CD4-positive, alpha-beta T cell treated with Interleukin-4 for 4 hours (primary cell): ENCODE data around the gene XPOT.

Source experiments
- DNase-seq: peaks from one replicate; pipeline ENCODE4 v3.0.0-alpha.2; 2020

The XPOT gene

DNA sequence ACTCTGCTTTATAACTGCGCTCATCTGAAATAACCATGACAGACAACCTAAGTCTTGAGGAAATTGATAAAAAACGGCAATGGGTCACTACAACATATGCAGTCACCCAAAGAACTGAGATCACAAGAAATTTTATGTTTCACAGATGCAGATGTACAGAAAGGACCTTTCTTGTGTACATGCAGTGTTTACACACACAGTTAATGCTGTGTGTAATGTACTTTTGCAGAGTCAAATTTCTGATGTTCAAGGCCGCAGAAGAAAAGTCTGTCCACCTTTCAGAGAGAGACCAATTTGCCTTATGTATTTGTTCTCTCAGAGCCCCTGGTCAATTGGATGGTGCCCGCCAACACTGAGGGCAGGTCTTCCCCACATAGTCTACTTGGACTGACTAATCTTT is 24.8 kb downstream of the XPOT start:
- DNase-seq: no peak

DNA sequence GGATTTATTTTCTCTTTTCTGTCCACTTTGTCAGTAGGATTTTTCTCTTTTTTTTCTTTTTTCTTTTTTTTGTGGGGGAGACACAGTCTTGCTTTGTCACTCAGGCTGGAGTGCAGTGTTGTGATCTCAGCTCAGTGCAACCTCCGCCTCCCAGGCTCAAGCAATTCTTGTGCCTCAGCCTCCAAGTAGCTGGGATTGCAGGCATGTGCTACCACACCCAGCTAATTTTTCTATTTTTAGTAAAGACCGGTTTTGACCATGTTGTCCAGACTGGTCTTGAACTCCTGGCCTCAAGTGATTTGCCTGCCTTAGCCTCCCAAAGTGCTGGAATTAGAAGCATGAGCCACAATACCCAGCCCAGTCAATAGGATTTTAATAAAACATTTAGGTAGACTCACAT is 26.7 kb downstream of the XPOT start:
- DNase-seq: no peak

DNA sequence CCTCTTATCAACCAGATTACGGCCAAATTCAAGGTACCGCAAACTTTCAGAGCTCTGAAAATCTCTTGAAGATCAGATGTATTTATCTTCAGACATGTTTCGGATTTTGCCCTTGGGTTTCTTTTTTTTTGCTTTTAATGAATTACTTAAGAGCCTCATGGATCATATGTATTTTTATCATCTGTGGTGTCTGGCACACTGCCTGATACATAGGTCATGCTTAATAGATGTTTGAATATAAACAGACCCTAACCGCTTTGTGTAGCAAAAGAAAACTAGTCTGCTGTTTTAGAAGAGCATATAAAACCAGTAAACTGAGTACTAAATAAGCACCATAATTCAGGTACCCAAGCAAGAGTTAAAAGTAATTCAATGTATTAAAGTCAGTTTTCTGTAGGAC is 27.6 kb downstream of the XPOT start:
- no peak for DNase-seq

DNA sequence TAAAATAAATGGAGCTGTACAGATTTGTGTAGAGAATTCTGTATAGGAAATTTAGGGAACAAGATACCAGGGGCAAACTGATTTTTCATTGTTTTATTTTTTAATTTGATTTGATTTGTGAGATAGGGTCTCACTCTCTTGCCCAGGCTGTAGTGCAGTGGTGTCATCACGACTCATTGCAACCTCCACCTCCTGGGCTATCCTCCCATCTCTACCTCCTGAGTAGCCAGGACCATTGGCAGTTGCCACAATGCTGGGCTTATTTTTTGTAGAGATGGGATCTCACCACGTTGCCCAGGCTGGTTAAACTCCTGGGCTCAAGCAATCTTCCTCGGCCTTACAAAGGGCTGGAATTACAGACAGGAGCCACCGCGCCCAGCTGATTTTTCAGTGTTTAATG is 29.7 kb downstream of the XPOT start:
- no peak for DNase-seq

DNA sequence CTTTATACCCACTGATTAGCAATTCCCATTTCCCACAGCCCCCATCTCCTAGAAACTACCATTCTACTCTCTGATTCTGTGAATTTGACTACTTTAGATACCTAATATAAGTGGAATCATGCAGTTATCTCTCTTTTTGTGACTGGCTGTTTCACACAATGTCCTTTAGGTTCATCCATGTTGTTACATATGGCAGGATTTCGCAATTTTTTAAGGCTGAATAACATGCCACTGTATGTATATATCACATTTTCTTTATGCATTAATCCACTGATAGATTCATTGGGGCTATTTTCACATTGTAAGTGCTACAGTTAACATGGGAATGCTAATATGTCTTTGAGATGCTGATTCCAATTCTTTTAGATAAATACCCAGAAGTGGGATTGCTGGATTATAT is 35.9 kb downstream of the XPOT start:
- DNase-seq: no peak

DNA sequence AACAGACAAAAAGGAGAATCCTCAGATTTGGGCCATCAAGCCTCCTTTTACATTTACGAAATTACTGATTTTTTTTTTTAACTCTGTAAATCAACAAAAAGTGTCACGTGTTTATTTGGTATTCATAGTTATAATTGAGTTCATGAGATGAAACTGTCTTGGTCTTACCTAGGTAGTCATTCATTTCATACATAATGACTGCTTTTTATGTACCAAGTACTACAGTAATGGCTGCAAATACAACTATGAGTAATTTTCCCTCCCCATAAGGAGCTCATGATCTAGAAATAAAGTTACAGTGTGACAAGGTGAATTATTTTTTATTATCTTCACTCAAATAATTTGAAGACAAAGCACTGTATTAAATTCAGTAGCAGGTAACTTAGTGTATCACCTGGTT is 41.3 kb downstream of the XPOT start:
- DNase-seq: no peak

DNA sequence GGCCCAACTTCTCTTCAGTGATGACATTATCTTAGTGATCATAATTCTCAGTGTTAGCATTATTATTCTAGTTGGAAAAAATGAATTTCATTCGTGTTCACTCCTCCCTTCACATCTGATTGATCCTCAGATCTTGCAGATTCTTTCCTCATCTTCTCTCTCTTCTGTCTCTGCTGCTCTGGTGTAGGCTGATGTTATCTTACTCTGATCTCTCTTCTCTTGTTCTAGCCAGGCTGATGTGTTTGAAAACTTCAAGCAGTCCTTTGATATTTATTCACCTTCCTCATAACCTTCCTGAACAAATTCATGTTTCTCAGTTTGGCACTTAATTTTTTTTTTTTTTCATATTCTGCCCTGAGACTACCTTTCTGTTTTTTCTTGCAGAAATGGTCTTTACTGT is 42.1 kb downstream of the XPOT start:
- DNase-seq: no peak

DNA sequence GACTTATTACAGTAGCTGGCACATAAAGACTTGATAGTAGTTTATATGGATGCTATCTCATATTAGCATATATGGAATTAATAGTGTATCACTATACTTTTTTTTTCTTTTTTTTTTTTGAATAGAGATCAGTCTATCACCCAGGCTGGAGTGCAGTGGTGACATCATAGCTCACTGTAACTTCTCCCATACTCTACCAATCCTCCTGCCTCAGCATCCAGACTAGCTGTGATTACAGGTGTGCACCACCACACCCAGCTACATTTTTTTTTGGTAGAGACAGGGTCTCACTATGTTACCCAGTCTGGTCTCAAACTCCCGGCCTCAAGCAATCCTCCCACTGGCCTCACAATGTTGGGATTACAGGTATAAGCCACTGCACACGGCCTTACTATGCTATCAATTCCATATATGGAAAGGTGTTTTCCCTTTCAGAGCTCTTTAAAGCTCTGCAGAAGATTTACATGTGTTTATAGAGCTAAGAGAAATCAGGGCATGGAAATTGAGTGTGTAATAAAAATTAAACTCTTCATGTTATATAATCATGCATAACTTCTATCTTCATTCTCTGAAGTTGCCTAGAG is 46.0 kb downstream of the XPOT start:
- no peak for DNase-seq

DNA sequence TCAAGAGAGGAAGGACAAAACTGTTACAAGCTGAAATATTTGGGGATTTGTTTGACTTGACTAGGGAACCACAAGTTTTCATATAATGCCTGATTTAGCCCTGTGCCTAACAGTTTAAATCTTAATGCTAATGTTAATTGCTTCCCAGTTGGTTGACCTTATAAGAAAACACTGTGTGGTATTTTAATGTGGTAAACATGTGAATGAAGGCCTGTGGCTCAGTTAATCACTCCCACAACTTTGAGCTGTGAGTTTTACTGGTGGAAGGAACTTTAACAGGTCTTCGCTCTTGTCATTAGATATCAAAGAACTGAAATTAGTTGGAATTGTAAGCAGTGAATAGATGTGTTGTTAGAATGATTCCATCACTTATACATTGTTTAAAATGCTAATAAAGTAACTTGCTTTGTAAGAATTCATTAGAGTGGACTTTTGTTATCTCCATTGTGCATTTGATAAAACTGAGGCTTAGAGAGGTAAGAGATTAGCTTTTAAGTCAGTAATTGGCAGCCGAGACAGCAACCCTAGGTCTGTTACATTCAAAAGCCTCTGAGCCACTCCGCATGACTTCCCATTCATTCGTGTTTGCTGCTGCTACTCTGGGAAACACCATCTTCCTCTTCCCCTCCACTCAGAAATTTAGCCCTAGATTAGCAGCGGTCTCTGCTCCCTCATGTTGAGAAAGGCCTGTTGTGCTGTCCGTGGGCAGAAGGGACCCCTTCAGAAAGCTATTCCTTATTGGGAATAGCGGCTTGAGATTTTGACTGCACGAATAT is 46.7 kb downstream of the XPOT start:
- DNase-seq: peak; percentile 21

DNA sequence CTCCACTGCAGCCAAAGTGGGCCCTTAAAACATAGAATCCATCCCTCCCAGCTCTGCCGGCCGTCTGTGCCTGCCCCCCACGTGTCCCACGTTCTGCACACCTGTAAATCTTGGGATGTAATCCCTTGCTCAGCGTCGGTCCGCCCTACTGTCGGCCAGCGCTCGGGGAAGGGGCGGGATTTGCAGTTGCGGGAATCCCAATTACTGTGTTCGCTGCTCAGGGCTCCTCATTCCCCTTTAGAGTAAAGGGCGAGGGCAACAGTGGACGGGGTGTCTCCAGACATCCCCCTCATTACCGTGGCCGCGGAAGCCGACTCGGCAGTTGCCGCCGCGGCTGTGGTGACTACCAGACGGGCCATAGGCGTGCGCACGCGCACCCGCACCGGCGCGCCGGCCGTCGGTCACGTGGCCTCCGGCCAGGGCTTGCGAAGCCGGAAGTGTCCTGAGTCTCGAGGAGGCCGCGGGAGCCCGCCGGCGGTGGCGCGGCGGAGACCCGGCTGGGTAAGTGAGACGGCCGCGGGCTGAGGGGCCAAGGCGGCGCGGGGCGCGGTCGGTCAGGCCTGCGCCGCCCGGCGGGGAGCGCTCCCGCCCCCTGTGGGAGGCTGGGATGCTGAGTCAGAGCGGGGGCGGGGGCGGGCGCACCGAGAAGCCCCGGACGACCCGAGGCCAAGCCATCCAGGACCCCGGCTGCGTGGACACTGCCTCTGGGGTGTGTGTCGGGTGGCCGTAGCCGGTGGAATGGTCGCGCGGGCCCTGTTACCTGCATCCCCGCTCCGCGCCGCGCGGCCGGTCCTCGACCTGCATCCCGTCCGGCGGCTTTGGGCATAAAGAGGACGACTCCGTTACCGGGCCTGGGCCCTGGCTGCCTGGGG is 47.7 kb downstream of the XPOT start, which contains the start of gene TBK1:
Gene TBK1 (plus strand): TSS at position 434 of the 872 bp plus-strand sequence. CDS start 3,751 bp downstream, outside the sequence.
- peak; percentile 58 for DNase-seq

DNA sequence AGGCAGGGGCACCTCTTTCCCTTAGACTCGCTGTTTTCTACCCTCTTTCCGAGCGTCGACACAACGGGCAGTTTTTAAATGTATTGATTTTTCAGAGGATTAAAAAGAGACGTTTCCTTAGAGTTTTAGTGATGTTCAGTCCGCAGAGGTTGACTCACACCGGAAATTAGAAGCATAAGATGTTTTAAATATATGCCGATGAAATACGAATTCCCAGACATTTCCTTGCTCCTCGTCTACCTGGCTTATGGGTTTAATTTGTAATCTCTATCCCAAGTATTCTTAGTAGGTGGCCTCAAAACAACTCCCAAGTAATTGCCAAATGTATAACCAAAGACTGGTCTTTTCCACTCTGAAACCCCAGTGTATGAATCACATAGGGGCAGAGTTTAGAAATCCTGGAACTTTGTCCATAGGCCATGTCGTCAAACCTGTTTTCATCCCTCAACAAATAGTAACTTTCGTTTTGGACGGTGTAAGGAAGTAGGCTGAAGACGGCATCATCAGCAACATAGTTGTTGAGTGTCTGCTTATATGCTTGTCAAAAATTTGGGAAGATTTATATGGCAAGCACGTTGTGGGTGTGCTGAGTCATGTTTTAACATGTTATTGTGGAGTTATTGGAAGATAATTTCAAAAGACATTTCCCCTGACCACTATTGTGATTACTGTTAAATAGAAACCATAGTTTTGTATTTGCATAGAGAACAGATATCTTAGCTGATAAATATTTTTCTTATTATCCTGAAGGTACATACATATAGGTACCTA is 48.6 kb downstream of the XPOT start:
- DNase-seq: peak; percentile 34

DNA sequence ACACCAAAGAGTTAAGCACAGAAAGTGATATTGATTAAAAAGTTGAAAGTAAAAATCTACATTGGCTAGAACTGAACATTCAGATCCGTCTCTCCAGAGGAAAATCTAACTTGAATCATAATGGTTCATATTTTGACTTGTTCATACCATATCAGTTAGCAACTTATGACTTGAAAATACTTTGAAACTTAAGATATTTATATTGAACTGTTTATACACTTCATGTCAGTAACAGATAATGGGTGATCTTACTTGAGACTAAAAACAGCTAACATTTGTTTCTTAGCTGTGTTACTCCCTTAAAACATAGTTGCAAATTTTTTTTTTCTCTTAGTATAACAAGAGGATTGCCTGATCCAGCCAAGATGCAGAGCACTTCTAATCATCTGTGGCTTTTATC is 51.3 kb downstream of the XPOT start:
- DNase-seq: no peak

DNA sequence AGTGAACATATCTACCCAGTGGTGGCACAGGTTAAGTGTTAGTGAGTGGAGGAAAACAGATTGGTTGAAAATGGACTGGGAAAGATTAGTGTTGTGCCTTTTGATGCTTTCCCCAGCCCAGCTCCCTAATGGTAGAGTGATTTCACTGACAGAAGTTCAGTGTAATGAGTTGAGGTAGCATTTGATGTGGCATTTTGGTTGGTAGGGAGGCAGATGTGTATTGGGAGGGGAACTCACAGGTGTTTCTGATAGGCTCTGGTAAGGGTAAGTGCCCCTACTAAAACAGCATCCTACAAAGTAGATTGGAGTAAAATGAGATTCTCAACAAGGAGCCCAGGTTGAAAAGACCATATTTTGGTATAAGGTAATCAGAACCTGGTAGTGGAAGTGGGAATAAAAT is 51.9 kb downstream of the XPOT start:
- peak; percentile 19 for DNase-seq

DNA sequence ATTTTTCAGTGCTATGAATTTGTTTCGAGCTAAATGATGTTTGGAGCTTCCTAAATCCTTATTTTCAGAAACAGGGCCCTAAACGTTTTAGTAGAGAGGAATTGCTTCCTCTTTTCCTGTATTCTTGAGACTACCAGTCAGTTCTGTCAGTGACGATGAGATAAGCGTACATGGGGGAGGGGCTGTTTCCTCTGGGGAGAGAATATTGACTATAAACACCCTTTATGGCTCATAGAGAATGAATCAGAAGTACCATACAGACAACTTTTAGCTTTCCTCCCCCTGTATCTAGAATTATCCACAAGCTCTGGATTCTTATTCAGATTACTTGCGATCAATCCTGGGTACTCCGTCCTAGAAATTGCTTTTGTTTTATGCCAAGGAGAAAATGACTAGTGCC is 52.8 kb downstream of the XPOT start:
- DNase-seq: peak; percentile 66

DNA sequence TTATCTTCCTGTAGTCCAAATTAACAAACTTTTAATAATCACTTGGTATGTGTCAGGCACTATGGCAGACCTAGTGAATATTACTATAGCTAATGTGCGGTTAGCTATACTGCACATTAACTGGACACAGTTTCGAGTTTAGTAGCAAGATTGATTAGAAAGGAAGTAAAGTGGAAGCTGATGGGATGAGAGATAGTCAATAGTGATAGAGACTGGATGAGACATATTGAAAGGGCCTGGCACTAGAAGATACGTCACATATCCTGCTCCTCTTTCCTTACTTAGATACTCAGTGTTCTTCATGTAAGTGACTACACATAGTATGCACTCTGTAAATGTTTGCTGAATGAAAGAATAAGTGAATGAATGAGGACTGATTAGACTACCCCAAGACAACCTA is 53.3 kb downstream of the XPOT start:
- no peak for DNase-seq

DNA sequence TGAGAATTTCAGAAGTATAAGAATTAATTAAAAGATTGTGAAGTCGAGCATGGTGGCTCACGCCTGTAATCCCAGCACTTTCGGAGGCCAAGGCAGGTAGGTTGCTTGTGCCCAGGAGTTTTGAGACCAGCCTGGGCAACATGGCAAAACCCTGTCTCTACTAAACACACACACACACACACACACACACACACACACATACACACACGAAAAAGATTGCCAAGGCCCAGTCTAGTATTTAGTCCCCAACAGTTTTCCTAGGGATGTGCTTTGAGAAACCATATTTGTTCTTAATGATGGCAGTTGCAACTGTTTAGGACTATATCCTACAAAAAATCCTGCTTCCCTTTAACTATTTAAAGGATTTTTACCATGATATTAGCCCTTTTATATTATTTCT is 53.7 kb downstream of the XPOT start:
- DNase-seq: no peak

DNA sequence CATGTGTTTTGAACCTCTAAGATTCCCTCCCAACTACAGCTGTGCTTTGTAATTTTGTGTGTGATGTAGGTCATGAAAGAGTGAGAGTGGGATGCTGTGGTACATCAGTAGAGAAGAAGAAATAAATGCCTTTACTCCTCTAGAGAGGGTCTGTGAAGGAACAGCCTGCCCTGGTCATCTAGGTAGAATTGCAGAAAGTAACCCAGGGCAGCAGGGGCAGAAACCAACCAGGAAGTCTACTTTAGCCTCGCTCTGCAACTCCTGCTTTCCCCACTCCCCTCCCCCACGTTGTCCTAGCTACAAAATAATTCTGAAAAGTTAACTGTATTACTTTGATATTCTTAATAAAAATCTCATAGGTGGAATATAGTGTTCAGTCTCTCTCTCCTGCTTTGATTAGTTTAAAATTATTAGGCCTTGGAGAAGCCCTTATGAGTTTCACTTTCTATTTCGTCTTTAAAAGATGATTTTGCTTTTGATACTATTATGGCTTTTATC is 55.3 kb downstream of the XPOT start:
- peak; percentile 24 for DNase-seq

DNA sequence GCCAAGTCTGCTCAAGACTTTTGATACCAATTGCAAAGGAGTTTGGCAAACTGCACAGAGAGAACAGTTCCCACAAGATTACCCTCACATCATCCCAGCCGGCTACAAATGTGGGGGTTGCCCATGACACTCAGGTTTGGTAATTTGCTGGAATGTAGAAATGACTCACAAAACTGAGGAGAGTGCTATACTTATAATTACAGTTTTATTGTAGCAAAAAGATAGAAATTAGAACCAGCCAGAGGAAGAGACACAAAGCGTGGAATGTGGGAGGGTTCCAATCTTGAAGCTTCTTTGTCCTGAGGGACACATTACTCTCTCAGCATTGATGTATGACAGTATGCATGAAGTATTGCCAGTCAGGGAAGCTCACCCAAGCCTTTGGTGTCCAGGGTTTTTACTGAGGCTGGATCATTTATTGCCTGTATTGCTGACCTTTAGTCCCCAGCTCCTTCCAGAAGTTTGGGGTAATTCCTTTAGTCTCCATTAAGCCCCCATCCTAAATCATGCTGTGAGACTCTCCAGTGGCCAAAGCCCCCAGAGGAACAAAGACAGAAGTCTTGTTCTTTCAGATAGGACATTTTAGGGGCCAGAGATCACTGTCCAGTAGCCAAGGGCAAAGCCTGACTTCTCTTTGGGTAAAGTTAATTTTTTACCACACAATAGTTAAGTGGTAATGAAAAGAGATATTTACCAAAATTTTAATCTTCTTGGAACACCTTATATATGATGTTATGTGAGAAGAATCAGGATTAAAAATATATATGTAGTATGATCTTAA is 57.6 kb downstream of the XPOT start:
- no peak for DNase-seq

DNA sequence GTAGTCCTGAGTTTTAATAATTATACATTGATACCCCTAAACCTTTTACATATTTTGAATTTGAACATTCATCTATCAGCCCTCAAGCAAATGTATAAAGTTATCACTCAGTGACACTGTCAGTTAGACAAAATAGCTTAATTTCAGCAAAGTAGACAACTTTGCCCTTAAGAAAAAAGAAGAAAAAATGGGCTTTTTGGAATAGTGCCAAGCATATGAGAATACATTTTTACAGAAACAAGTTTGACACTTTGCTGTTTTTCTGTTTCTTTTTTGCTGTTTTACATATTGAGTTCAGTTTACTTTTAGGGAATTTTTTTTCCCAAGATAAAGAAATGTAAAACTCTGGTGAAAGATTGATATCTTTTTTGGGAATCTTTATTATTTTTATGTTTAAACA is 62.0 kb downstream of the XPOT start:
- no peak for DNase-seq

DNA sequence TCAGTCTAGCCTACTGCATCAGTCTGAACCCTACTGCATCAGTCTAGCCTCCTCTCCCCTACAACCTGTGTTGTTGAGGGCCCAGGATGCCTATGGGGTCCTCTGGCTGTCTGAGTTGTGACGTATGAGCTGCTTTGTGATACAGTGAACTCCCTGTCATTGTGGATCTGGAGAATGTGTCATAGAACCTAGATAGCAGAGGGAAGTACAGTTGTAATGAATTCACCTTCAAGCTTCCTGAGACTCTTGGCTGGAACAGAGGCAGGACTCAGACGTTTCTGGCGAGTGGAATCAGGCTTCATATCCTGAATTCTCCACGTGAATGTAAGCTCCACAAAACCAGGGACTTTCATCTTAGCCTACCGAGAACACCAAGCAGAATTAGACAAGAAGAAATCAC is 64.8 kb downstream of the XPOT start:
- no peak for DNase-seq

DNA sequence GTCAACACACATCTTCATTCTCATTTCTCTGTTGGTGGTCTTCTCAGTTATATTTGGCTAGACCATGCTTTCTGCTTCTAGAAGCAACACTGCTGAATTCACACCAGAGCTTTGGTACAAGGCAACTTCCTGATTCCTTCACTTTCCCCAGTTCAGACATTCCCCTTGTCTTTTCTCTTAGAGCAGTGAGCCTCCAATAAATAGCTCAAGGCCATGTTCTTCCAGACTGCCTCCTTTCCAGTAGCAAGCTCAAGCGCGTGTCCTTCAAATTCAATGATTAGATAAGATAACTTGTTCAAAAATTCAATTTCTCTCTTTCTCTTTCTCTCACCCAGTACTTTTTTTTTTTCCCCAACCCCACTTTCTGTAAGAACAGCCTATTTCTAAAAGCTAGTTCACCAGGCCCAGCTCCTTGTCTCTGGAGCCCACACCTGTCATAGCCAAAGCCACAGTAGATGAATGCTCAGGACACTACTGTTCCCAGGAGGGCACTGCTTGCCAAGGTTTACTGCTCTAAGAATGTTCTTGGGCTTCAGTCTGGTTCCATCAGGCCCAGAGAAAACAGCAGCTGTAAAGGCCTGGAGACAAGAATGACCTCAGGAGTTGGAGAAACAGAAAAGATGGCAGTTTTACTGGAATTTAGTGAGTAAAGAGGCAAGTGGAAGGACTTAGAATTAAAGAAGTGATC is 65.4 kb downstream of the XPOT start:
- no peak for DNase-seq
